ENCODE results near the gene RHNO1.

DNA sequence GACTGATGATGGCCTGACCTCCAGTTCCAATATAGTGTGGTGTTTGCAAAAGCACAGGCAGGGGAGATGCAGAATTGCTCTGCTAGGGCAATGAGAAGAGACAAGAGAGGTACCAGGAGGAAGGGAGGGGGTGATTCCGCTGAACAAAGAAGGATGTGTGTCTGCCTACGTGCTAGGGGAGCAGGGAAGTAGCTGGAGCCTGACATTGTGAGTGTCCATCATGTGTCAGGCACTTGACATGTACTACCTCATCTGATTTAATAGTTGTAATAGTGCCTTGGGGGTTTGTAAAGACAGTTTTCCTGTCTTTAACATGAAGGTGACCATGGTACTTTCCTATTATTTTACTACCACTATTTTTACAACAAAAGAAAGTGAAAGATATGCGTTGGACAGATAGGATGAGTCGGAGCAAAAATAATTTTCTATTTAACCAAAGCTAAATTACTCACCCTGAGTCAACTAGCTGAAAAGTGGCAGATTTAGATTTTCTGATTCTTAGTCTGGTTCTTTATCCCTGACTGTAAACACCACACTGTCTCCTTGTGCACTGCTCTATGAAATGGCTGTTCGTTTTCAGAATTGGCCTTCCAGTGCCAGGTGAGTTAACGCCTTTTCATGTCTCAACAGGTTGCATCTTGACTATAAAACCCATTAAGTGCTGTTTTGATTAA is 48.4 kb downstream of the RHNO1 start:
- TF ChIP-seq EP300 (conservative IDR thresholded peaks at IDR 0.05; ENCODE audit: poor library complexity, severe bottlenecking) (peak; percentile 88), TAF1 (IDR thresholded peaks at IDR 0.05; ENCODE audit: low read depth) (no peak), POLR2AphosphoS5 (IDR thresholded peaks at IDR 0.05) (peak; percentile 58)
- TF ChIP-seq, protein P1, sequence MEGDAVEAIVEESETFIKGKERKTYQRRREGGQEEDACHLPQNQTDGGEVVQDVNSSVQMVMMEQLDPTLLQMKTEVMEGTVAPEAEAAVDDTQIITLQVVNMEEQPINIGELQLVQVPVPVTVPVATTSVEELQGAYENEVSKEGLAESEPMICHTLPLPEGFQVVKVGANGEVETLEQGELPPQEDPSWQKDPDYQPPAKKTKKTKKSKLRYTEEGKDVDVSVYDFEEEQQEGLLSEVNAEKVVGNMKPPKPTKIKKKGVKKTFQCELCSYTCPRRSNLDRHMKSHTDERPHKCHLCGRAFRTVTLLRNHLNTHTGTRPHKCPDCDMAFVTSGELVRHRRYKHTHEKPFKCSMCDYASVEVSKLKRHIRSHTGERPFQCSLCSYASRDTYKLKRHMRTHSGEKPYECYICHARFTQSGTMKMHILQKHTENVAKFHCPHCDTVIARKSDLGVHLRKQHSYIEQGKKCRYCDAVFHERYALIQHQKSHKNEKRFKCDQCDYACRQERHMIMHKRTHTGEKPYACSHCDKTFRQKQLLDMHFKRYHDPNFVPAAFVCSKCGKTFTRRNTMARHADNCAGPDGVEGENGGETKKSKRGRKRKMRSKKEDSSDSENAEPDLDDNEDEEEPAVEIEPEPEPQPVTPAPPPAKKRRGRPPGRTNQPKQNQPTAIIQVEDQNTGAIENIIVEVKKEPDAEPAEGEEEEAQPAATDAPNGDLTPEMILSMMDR (IDR thresholded peaks at IDR 0.05; ENCODE audit: poor library complexity, severe bottlenecking), result no peak
